GM23338 (cell line): ENCODE results near the gene RELB. TPM values are rescaled to one million over a fixed set of nuclear protein-coding genes. Genes with fewer than 3 reads are reported as not detected.

ENCODE experiments used
- ATAC-seq: fragments of 200-7000 bp; cut with Tn5 transposase; 3 replicates; pipeline ENCODE4 v1.9.1; 2020
- DNase-seq: peaks from one replicate; pipeline ENCODE4 v3.0.0-alpha.2; 2015; ENCODE audit warnings: low spot score
- H2AFZ ChIP-seq: fragments of 200-600 bp; sonication (generic); 2 replicates; pipeline ENCODE4 v1.8.0; 2016; ENCODE audit warnings: antibody characterized with exemption, mild to moderate bottlenecking, moderate library complexity
- H3F3A ChIP-seq: fragments of 200-600 bp; sonication (generic); replicated peaks from 2 replicates; pipeline ENCODE4 v1.8.0; 2017; ENCODE audit warnings: antibody characterized with exemption, mixed run types, low read depth
- H3K27ac ChIP-seq: fragments of 200-600 bp; sonication (generic); 2 replicates; pipeline ENCODE4 v1.6.1; 2016; ENCODE audit warnings: low read depth
- H3K27me3 ChIP-seq: fragments of 200-600 bp; sonication (generic); 2 replicates; pipeline ENCODE4 v1.8.0; 2016; ENCODE audit warnings: mild to moderate bottlenecking, mixed run types, moderate library complexity; ENCODE audit not compliant: insufficient read depth
- H3K36me3 ChIP-seq: fragments of 200-600 bp; sonication (generic); 2 replicates; pipeline ENCODE4 v1.8.0; 2016; ENCODE audit warnings: mild to moderate bottlenecking; ENCODE audit not compliant: insufficient read depth
- H3K4me1 ChIP-seq: fragments of 200-600 bp; sonication (generic); 2 replicates; pipeline ENCODE4 v1.8.0; 2016; ENCODE audit warnings: mild to moderate bottlenecking, moderate library complexity; ENCODE audit not compliant: insufficient read depth
- H3K4me2 ChIP-seq: fragments of 200-600 bp; sonication (generic); 2 replicates; pipeline ENCODE4 v1.7.1; 2017; ENCODE audit warnings: mixed run types
- H3K4me3 ChIP-seq: fragments of 200-600 bp; sonication (generic); 2 replicates; pipeline ENCODE4 v1.6.1; 2016; ENCODE audit warnings: mixed run types
- H3K79me2 ChIP-seq: fragments of 200-600 bp; sonication (generic); replicated peaks from 2 replicates; pipeline ENCODE4 v1.8.0; 2017; ENCODE audit warnings: mild to moderate bottlenecking; ENCODE audit not compliant: insufficient read depth
- H3K9me2 ChIP-seq: fragments of 200-600 bp; sonication (generic); 2 replicates; pipeline ENCODE4 v1.8.0; 2017; ENCODE audit not compliant: insufficient read depth
- H4K20me1 ChIP-seq: fragments of 200-600 bp; sonication (generic); replicated peaks from 2 replicates; pipeline ENCODE4 v1.8.0; 2017; ENCODE audit warnings: mild to moderate bottlenecking; ENCODE audit not compliant: insufficient read depth
- H3K27ac Mint-ChIP-seq: 2 replicates; pipeline ENCODE4 v1.8.0; 2020; ENCODE audit warnings: inconsistent platforms, mild to moderate bottlenecking, moderate library complexity, mixed read lengths
- H3K27me3 Mint-ChIP-seq: 3 replicates; pipeline ENCODE4 v1.8.0; 2022; ENCODE audit warnings: low read depth, mild to moderate bottlenecking, moderate library complexity, mixed read lengths, inconsistent platforms; ENCODE audit not compliant: insufficient read depth, poor library complexity
- H3K36me3 Mint-ChIP-seq: 3 replicates; pipeline ENCODE4 v1.8.0; 2021; ENCODE audit warnings: low read depth, mild to moderate bottlenecking, inconsistent platforms, moderate library complexity, mixed read lengths
- H3K4me1 Mint-ChIP-seq: 3 replicates; pipeline ENCODE4 v1.8.0; 2020; ENCODE audit warnings: mild to moderate bottlenecking, inconsistent platforms, mixed read lengths
- H3K4me3 Mint-ChIP-seq: 3 replicates; pipeline ENCODE4 v1.8.0; 2021; ENCODE audit warnings: moderate library complexity, mild to moderate bottlenecking, inconsistent platforms, mixed read lengths
- H3K9me3 Mint-ChIP-seq: 3 replicates; pipeline ENCODE4 v1.8.0; 2020; ENCODE audit warnings: moderate library complexity, mild to moderate bottlenecking, inconsistent platforms, mixed read lengths
- CREB1 ChIP-seq: fragments of 250-450 bp; sonication (Bioruptor Pico); IDR thresholded peaks from 2 replicates; pipeline ENCODE4 v1.5.0; 2020; ENCODE audit warnings: low read depth, mild to moderate bottlenecking, moderate library complexity
- CTCF ChIP-seq, 2 experiments: fragments of 200-600 bp in 1 of 2; sonication (generic) in 1 of 2; conservative IDR thresholded peaks; 2 replicates each; pipeline versions ENCODE4 v1.5.1 to v1.6.1; 2016 to 2017; ENCODE audit warnings: antibody characterized with exemption in 2 of 2, low read depth in 2 of 2, mild to moderate bottlenecking in 2 of 2, moderate library complexity in 1 of 2
- ETS1 ChIP-seq: IDR thresholded peaks from 2 replicates; pipeline ENCODE4 v1.6.1; 2016; ENCODE audit warnings: antibody characterized with exemption
- EZH2 ChIP-seq: fragments of 200-600 bp; sonication (generic); IDR thresholded peaks from one replicate; pipeline ENCODE4 v1.8.0; 2017; ENCODE audit warnings: antibody characterized with exemption, mild to moderate bottlenecking, low read depth; ENCODE audit not compliant: unreplicated experiment
- EZH2phosphoT487 ChIP-seq: fragments of 200-600 bp; sonication (generic); IDR thresholded peaks from one replicate; pipeline ENCODE4 v1.8.1; 2018; ENCODE audit warnings: antibody characterized with exemption; ENCODE audit not compliant: unreplicated experiment
- JUNB ChIP-seq: IDR thresholded peaks from one replicate; pipeline ENCODE4 v1.6.1; 2016; ENCODE audit warnings: antibody characterized with exemption; ENCODE audit not compliant: unreplicated experiment
- NANOG ChIP-seq: IDR thresholded peaks from 2 replicates; pipeline ENCODE4 v1.6.1; 2016; ENCODE audit warnings: antibody characterized with exemption, borderline replicate concordance
- POLR2AphosphoS5 ChIP-seq: IDR thresholded peaks from 2 replicates; pipeline ENCODE4 v1.6.1; 2016; ENCODE audit warnings: antibody characterized with exemption, low read depth
- REST ChIP-seq: IDR thresholded peaks from one replicate; pipeline ENCODE4 v1.6.1; 2018; ENCODE audit warnings: antibody characterized with exemption; ENCODE audit not compliant: unreplicated experiment
- STAT1 ChIP-seq: IDR thresholded peaks from one replicate; pipeline ENCODE4 v1.6.1; 2016; ENCODE audit warnings: antibody characterized with exemption; ENCODE audit not compliant: unreplicated experiment
- ZNF114 ChIP-seq: fragments of 250-450 bp; sonication (Bioruptor Pico); IDR thresholded peaks from 2 replicates; pipeline ENCODE4 v1.5.0; 2020; ENCODE audit warnings: mild to moderate bottlenecking, moderate library complexity
- ZNF331 ChIP-seq: fragments of 250-450 bp; sonication (Bioruptor Pico); IDR thresholded peaks from 2 replicates; pipeline ENCODE4 v1.5.0; 2020; ENCODE audit warnings: low read depth, mild to moderate bottlenecking, moderate library complexity
- ZNF462 ChIP-seq: fragments of 250-450 bp; sonication (Bioruptor Pico); IDR thresholded peaks from 2 replicates; pipeline ENCODE4 v1.5.0; 2020; ENCODE audit warnings: mild to moderate bottlenecking, moderate library complexity
- polyA plus RNA-seq: library from polyadenylated mRNA; unstranded; fragments of >200 nt; fragmentation: Nextera tagmentation; extraction: Ambion mirVana; gene quantifications from 2 replicates; pipeline ENCODE4 v1.2.1, GENCODE V29; 2016
- total RNA-seq: library from RNA; depleted of rRNA; stranded (reverse); fragments of >200 nt; shearing (Covaris generic); gene quantifications from 2 replicates; pipeline ENCODE4 v1.2.3, GENCODE V29; 2014

The RELB gene
- total and polyA plus RNA-seq, 2 experiments from 2014 or later, result 7.9 to 13.1 TPM

GRCh38 chr19:44992336-44993163 lies 8.7 kb upstream of the RELB start:
- Histone ChIP-seq H2AFZ (no peak overlapping the region), H3K4me1 (no peaks in the 10 kb centered on the region), H4K20me1 (no peaks in the 10 kb centered on the region), H3K4me3 (no peak overlapping the region), H3K79me2 (no peaks in the 10 kb centered on the region), H3K4me2 (no peak overlapping the region), H3K27ac (no peak overlapping the region), H3K36me3 (peaks cover 4% of the 10 kb centered on the region; the same call in 1 of the 2 replicates), H3K27me3 (no peaks in the 10 kb centered on the region), H3K9me2 (no peaks in the 10 kb centered on the region), H3F3A (no peaks in the 10 kb centered on the region)
- Mint-ChIP-seq H3K9me3 (no peaks in the 10 kb centered on the region), H3K4me1 (no peaks in the 10 kb centered on the region), H3K4me3 (no peak overlapping the region), H3K27me3 (peaks cover 2% of the 10 kb centered on the region), H3K36me3 (peaks cover 23% of the 10 kb centered on the region), H3K27ac (no peak overlapping the region)
- no peak for DNase-seq
- TF ChIP-seq ZNF114 (CRISPR knock-in tag) (no peak), STAT1 (no peak), POLR2AphosphoS5 (no peak), ETS1 (no peak), ZNF462 (CRISPR knock-in tag) (no peak), CREB1 (CRISPR knock-in tag) (no peak), REST (no peak), NANOG (no peak), CTCF (conservative IDR thresholded peaks at IDR 0.05; ENCODE audit: low read depth in 2 of 2) (no peak), EZH2phosphoT487 (no peak), JUNB (no peak), ZNF331 (CRISPR knock-in tag) (no peak), EZH2 (no peak)
- no peak for ATAC-seq
